ENCODE results near the gene SELL.
A peak's percentile ranks its signal among the peaks of the same experiment; 100 is the strongest.
"Not testable (repeated sequence)": the region's sequence is repeated elsewhere in the genome, so short reads cannot be mapped to it uniquely, and the experiment has no call there.

Gene SELL

DNA sequence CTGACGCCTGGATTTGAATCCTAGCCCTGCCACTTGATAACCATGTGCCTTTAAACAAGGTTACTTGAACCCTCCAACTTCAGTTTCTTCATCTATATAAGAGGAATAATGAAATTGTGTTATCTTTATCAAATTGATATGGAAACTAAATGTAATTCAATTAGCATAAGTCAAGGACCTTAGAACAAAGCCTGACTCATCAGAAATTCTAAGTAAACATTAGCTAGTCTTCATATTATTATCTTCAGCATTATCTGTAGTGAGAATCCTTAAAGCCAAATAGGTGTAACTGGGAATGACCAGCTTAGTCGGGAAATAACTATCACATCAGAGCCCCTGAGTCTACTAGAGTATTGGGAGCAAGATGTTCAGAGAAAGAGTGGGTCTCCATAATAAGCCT, 6.6 kb downstream of the SELL start:
- no peak for DNase-seq

DNA sequence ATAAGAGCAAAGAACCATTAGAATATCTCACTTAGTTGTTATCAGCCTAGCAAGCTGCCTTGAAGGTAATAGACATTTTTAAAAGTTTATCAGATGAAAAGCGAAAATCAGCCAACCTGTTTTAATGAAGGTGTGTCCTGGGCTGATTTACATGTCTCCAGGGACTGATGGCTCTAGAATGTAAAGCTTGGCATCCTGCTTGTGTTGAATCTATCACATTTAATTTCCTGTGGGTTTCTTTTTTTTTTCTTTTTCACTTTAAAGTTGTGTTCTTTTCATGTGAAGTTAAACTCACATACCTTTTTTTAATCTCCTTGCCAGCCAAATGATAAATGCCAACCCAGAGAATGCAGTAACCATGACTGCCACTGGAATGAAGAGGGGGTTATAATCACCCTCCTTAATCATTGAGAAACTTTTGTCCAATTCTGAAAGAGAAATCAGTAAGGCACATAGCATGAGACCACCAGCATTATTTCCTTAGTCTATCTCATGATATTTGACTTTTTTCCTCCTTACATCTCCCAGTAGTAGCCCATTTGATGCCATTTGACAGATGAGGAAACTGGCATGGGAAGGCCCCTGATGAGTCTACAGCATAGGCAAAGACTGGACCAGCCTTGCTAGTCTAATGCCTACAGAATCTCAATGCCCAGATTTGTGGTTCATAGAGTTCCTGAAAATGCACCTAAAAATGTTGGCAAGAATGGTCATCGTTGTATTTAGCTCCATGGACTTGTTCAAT, 10.0 kb downstream of the SELL start:
- DNase-seq, result no peak

DNA sequence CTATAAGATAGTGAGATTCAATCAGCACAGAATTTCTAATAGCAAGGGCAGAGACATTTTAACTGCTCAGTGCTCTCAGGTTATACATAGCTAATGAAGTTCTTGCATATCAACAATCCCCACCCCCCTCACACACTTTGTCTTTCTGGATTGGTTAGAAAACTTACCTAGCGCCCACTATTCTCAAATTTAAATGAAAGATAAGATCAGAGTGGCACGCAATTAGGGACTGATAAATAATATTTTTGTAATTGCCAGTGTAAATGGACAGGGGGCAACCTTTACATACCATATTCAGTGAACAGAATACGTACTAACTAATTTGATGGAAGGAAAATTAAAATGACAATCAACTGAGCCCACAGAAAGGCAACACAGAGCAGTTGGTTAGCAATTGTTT, 11.7 kb downstream of the SELL start:
- DNase-seq, result no peak

DNA sequence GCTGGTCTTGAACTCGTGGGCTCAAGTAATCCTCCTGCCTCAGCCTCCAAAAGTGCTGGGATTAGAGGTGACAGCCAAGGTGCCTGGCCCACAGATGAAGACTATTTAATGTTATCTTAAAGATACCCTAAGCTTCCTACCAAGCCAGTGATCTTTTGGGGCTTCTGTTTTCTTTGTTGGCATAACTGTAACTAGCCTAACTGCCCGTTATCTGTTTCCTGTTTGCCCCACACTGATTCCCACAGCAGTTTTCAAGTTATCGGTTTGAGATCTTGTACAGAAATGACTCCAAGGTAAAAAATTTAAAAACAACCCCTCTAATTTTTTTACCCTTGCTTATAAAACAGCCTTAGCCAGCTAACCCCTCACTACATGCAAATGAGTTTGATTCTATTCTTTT, 12.4 kb downstream of the SELL start:
- DNase-seq, result no peak

DNA sequence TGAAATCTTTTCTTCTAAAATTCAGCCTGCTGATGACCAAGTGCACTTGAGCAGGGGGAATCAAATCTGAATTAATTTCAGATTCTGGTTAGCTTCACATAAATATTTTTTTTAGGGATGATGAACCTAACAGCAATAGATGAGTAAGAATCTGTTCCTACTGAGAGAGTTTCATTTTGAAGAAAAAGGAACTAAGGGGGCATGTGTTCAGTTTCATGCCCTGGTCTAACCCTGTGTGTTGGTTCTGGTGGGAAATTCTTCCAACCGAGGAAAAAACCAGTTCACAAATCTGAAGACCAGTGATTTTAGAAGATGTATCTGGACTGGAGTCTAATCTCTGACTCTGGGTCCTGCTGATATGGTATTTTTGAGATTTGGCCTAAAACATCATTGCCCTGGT, 13.7 kb downstream of the SELL start:
- DNase-seq, result no peak

DNA sequence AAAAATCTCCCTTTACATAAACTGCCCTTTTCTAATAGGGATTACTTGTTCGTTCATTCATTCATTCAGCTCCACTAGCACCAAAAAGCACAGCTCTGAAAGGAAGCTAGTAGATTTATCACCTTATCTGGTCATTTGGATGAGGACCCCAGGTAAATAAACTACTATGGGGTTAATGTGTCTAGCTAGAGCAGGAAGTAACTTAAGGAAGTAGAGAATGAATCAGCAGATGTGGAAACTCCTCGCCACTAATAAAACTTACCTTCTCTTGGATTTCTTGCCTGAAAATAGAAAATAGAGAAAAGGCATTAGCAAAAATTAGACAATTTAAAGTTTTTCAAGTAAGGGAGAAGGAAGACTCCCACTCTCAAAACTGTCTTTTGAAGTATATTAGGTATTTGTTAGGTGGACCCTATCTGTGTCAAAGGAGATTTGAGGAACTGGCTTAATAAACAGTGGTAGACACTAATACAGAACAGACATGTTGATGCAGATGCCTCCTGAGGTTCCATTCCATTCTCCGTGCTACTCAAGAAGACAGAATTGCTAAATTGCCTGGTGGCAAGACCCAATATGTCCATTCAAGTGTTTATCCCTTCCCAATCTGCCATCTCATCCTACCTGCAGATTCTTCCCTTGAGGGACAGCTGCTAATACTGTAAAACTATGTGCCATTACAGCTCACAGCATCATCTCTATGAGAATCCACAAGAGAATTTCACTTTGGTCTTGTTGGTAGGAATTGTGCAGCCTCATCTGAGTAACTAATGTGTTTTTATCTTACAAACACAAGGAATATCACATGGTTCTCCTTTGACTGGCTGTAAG, 14.9 kb downstream of the SELL start:
- no peak for DNase-seq

DNA sequence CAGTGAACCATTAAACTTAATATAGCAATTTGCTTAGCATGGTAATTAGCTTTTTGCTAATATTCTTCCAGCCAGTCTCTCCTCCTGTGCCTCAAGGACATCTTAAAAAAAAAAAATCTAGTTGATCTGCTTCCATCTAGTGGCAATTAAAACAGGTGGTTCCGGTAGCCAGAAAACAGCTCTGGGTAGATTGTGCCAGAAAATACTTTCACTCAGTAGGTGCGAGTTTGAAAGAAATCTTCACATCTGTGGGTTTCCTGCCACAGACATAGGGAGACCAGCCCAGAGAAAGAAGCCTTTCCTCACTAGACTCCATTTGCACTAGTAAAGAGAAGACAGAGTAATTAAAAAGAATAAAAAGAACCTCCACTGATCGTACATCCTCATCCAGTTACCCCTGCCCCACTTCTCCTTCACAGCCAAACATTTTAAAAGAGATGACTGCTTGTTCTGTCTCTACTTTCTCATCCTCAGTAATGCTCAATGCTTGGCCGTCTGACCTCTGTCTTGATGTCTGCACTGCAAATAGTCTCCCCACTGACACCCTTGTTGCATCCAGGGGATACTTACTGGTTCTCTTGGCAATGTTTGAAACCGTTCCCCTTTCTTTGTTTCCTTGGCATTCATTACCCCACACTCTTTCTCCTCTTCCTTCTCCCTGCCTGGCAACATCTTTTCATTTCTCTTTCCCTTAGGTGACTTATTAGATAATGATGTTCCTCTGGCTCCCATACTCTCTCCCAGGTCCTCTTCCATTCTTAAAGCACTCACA, 16.9 kb downstream of the SELL start:
- no peak for DNase-seq

DNA sequence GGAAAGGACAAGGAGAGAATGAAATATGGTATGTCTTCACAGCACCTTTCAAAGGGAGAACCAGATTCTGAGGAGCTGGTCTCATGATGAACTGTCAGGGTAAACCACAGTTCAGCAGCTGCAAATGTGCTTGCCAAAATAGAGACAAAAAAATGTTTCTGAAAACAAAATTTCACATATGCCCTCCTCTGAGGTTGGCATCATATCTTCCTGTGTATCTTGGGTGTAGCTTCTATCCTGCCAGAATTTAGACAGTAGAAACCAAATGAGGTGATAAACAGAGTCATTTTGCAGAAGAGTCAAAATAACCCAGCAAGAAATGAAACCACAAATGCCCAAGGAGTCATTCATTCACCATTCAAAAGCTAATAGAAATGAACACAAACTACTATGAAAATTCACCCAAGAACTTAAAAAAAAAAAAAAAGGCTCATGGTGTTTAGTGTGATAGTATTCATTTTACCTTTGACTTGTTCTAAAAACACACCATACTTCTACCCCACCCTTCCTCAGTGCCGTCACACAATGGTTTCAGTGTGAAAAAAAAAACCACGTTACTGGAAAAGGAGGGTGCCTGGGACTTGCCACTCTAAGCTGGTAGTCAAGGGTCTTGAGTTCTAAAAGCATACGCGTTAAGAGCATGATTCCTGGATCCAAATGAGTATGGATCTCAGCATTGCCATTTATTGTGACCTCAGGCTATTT, 18.5 kb downstream of the SELL start:
- DNase-seq, result no peak

DNA sequence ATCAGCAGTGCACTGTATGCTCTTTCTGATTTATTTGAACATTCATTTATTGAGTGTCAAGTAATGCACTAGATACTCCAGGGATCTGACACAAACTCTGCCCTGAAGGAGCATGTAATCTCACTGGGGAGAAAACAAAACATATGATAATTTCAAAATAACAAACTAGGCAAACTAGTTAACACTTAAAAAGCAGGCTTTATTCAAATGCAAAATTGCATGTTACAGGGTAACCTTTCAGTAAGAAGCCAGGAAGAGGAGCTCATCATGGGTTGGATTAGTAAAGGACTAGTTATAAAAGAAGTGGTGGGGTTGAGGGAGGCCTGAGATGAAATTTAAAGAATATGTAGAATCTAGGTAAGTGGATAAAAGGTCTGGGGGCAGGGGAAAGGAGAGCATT, 20.9 kb downstream of the SELL start:
- DNase-seq, result no peak

DNA sequence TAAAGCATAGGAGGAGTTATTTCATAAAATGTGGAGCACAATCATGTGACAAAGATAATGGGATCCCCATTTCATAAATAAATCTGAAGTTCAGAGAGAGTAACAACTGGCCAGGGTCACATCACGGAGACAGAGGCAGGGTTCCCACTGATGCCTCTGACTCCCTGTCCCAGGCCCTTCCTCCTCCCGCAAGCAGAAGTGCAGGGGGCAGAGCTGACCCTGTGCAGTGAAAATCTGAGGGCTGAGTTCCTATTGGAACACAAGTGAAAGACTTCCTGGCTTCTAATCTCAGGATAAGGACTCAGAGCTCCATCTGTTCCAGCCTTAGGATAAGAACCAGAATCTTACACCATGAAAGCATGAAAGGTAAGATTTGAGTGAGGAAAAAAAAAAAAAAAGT, 22.0 kb downstream of the SELL start:
- DNase-seq, result no peak

DNA sequence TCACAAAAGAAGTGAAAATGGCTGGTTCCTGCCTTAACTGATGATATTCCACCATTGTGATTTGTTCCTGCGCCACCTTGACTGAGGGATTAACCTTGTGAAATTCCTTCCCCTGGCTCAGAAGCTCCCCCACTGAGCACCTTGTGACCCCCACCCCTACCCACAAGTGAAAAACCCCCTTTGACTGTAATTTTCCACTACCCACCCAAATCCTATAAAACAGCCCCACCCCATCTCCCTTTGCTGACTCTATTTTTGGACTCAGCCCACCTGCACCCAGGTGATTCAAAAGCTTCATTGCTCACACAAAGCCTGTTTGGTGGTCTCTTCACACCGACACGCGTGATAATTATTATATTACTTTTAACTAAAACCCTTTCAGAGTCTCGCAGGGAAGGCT, 23.0 kb downstream of the SELL start:
- not testable (repeated sequence) for DNase-seq

DNA sequence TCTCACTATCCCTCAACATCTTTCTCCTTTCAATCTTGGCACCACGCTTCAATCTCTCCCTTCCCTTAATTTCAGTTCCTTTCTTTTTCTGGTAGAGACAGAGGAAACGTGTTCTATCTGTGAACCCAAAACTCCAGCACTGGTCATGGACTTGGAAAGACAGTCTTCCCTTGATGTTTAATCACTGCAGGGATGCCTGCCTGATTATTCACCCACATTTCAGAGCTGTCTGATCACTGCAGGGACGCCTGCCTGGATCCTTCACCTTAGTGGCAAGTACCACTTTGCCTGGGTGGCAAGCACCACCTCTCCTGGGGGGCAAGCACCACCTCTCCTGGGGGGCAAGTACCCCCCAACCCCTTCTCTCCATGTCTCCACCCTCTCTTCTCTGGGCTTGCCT, 27.8 kb downstream of the SELL start:
- no peak for DNase-seq

DNA sequence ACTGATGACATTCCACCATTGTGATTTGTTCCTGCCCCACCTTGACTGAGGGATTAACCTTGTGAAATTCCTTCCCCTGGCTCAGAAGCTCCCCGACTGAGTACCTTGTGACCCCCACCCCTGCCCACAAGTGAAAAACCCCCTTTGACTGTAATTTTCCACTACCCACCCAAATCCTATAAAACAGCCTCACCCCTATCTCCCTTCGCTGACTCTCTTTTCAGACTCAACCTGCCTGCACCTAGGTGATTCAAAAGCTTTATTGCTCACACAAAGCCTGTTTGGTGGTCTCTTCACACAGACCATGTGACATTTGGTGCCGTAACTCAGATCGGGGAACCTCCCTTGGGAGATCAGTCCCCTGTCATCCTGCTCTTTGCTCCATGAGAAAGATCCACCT, 28.3 kb downstream of the SELL start:
- DNase-seq, result not testable (repeated sequence)

DNA sequence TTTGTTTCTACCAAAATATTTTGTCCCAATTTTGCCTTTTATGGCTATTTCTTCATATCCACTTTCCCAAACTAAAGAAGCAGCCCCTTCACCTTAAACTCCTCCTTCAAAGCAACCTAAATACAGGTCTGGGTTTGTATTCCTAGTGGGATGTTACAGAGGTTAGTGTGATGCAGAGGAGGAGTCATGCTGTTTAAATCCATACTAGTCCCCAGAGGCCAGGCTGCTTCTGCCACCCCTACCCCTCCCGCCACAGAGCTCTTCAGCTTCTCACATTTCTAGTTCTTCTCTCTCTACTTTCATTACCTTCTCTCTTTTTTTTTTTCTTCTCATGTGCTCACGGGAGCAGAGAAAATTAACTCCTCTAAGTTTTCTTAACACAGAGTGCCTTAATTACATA, 29.3 kb downstream of the SELL start:
- no peak for DNase-seq

DNA sequence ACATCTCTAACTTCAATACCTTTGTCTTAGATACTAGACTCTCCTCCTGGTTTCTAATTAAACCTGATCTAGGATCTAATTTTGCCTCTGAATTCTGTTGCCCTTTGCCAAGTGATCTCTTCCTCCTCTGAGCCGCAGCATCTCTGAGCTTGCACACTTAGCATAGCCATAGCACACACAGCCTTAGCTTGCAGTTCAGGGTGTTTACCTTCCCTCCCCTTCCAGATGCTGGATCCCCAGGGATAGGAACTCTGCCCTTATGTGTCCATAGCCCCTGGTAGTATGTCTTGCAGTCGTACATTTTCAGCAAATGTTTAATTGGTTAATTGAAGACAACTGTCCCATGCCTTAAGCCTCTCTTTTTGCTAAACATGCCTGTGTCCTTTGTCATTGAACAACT, 30.3 kb downstream of the SELL start:
- DNase-seq, result peak; percentile 1

DNA sequence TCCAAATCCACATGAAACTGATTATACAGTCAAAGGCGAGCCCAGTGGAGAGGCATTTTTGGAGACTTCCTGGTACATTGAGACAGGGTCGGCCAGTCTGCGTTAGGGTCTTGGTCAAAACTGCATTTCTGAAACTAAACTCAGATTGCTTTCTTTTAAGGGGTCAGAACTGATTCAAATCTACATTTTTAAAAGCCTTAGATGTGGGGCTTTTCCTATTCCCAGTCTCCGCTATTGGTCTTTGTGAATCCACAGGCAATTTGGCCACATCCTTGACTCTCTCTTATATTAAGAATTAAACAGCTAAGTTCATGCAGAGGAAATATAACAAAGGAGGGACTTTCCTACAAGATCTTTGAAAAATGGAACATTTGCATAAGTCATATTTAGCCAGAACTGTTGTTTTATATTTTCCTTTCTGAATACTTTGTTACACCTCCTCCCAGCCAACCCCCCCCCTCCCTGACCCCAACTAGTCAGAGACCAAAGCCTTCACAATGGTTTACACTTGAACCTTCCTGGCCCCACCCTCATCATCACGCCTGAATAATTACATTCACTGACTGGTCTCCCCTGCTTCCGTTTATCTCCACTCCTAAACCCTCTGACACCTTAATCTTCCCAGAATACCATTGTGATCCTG, 30.9 kb downstream of the SELL start:
- DNase-seq, result no peak

DNA sequence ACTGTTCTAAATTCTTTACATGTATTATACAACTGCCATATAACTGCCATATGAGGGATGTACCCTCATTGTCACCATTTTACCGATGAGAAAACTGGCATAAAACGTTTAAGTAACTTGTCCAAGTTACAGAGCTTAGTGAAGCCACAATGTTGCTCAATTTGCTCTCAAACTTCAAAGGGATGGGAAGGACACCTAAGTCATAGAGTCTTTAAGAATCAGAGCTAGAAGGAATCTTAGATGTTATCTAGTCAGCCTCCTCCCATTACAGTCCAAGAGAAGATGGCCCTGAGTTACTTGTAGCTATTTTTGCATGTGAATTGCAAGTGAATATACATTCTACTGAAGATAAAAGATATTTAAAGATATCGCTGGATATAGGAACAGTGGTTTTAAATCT, 31.7 kb downstream of the SELL start:
- no peak for DNase-seq

DNA sequence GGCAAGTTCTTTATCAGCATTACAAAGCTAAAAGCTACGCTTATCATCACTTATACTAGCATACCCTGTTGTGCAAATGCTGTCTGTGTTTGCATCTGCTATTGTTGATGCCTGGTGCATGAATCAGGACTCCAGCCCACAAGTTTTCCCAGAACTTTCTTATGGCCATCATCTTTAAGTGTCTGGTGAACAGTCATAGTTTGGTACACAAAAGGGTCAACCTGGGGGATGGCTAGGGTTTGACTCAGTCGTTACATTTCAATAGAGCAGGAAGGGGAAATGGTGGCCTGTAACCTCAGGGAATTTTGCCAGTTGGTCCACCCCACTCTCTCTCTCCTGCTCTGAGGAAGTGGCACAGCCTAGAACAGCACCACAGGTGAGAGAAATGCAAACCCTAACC, 35.4 kb downstream of the SELL start:
- DNase-seq, result no peak

DNA sequence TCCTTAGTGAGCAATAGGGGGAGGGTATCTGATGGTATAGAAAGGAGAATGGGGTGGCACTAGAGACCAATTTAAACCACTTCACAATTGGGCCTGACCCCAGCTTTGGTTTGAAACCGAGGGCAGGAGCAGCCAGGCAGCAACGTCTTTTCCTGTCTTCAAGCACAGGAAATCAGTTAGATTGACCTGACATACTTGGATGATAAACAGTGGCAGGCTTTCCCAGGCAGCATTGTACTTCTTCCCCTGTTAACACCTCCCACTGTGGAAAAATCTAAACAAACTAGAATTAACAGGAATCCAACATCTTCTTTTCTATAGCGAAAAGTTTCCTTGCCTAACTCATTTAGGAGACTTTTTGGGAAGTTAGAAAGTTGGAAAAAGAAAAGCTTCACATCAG, 40.6 kb downstream of the SELL start:
- DNase-seq, result no peak

DNA sequence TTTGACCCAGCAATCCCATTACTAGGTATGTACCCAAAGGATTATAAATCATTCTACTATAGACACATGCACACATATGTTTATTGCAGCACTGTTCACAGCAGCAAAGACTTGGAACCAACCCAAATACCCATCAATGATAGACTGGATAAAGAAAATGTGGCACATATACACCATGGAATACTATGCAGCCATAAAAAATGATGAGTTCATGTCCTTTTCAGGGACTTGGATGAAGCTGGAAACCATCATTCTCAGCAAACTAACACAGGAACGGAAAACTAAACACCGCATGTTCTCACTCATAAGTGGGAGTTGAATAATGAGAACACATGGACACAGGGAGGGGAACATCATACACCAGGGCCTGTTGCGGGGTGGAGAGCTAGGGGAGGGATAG, 41.2 kb downstream of the SELL start:
- DNase-seq, result not testable (repeated sequence)

DNA sequence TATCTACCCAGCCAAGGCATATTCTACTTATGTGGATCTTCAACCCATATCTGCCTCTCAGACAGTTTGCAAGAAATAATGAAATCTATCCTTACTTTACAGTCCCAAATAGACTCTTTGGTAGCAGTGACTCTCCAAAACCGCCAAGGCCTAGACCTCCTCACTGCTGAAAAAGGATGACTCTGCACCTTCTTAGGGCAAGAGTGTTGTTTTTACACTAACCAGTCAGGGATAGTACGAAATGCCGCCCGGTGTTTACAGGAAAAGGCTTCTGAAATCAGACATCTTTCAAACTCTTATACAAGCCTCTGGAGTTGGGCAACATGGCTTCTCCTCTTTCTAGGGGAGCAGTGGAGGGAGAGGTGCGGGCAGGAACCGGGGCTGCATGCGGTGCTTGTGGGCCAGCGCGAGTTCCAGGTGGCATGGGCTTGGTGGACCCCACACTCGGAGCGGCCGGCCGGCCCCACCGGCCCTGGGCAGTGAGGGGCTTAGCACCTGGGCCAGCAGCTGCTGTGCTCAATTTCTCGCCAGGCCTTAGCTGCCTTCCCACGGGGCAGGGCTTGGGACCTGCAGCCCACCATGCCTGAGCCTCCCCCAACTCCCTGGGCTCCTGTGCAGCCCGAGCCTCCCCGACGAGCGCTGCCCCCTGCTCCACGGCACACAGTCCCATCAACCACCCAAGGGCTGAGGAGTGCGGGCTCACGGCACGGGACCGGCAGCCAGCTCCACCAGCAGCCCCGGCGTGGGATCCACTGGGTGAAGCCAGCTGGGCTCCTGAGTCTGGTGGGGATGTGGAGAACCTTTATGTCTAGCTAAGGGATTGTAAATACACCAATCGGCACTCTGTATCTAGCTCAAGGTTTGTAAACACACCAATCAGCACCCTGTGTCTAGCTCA, 43.5 kb downstream of the SELL start:
- DNase-seq, result not testable (repeated sequence)

Measured in fibroblast of skin of scalp (primary cell).